Breast epithelium (tissue), 3 donors: ENCODE data around the gene CHRDL1.

ENCODE experiments used
- POLR2A ChIP-seq: fragments of 450-650 bp; IDR thresholded peaks from one replicate; pipeline ENCODE4 v1.6.1; 2016; ENCODE audit warnings: antibody characterized with exemption, mild to moderate bottlenecking, moderate library complexity
- POLR2AphosphoS5 ChIP-seq, 3 donors: sonication (generic); formaldehyde crosslinking; IDR thresholded peaks; one replicate each; pipeline ENCODE4 v1.6.1; 2017; ENCODE audit warnings: antibody characterized with exemption in 3 of 3
- TF ChIP-seq, protein P1 (sequence below), 3 donors: fragments of 450-650 bp; IDR thresholded peaks; one replicate each; pipeline ENCODE4 v1.5.1; 2016 to 2017; ENCODE audit warnings: antibody characterized with exemption in 3 of 3, mild to moderate bottlenecking in 3 of 3, moderate library complexity in 3 of 3

DNA sequence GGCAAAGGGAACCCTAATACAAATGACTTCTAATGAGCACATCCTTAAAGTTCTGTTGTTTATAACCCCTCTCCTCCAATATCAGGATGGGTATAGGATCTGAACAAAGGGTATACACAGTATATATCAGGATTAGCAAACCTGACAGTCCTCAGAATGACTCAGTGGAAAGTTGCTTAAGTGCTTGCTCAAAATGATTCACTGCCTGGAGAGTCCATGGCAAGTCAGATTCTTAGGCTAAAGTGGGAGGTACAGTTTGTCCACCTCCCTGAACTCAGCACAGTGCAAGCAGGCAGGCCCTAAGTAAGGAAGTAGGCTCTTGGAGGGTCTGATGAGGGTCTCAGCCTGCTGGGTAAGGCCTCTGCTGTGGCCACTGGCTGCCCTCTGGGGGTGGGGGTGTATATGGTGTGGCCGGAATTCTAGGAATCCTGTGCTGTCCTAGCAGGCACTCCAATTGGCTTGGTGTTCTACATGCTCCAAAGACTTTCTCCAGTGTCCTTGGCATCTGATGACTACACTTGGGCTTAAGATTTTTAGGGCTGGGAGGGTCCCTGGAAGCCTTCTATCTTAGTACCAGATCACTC is 54.3 kb downstream of the CHRDL1 start:
- TF ChIP-seq, protein P1, sequence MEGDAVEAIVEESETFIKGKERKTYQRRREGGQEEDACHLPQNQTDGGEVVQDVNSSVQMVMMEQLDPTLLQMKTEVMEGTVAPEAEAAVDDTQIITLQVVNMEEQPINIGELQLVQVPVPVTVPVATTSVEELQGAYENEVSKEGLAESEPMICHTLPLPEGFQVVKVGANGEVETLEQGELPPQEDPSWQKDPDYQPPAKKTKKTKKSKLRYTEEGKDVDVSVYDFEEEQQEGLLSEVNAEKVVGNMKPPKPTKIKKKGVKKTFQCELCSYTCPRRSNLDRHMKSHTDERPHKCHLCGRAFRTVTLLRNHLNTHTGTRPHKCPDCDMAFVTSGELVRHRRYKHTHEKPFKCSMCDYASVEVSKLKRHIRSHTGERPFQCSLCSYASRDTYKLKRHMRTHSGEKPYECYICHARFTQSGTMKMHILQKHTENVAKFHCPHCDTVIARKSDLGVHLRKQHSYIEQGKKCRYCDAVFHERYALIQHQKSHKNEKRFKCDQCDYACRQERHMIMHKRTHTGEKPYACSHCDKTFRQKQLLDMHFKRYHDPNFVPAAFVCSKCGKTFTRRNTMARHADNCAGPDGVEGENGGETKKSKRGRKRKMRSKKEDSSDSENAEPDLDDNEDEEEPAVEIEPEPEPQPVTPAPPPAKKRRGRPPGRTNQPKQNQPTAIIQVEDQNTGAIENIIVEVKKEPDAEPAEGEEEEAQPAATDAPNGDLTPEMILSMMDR (IDR thresholded peaks at IDR 0.05): no peak
- no peak for TF ChIP-seq POLR2A
- TF ChIP-seq POLR2AphosphoS5 (IDR thresholded peaks at IDR 0.05): no peak
